G401.6 (cell line): Measurements from ENCODE around the gene COX6A1.
A peak's percentile ranks its signal among the peaks of the same experiment; 100 is the strongest.
"Not testable (repeated sequence)": the region's sequence is repeated elsewhere in the genome, so short reads cannot be mapped to it uniquely, and the experiment has no call there.

Experiments used
- FAIRE-seq: peaks from 2 replicates; lab custom pipeline; 2012; peaks lifted over from hg19 to GRCh38; lab: Jason Lieb, UNC

COX6A1 gene

DNA sequence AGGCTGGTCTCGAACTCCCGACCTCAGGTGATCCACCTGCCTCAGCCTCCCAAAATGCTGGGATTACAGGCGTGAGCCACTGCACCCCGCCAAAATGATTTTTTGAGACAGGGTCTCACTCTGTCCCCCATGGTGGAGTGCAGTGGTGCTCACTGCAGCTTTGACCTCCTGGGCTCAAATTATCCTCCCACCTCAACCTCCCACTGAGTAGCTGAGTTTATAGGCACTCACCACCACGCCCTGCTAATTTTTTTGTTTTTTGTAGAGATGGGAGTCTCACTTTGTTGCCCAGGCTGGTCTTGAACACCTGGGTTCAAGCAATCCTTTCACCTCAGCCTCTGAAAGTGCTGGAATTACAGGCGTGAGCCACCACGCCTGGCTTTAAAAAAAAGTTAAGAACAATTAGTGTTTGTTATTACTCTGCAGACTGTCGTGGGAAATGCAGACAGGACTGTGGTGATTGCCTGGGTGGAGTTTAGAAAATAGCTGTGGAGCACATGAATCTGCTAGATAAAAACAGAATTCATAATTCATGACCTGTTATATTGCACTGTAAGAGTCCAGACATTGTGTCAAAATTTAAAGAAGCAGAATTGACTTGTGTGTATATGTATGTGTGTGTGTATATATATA, 9.2 kb upstream of the COX6A1 start:
- no peak for FAIRE-seq

DNA sequence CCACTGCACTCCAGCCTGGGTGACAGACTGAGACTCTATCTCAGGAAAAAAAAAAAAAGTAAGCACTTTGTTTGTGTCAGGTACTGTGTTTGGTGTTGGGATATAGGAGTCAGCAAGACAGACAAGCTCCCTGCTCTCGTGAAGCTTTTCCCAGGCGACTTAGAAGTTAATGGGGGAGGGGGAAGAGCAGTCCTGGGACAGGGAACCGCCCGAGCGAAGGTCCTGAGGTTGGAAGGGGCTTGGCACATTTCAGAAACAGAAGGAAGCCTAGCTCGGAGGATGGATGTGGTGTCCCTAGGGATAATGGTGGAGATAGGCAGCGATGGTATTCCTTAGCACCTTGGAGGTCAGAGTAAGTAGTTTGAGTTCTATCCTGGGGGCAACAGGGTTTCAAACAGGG, 8.5 kb upstream of the COX6A1 start:
- no peak for FAIRE-seq

DNA sequence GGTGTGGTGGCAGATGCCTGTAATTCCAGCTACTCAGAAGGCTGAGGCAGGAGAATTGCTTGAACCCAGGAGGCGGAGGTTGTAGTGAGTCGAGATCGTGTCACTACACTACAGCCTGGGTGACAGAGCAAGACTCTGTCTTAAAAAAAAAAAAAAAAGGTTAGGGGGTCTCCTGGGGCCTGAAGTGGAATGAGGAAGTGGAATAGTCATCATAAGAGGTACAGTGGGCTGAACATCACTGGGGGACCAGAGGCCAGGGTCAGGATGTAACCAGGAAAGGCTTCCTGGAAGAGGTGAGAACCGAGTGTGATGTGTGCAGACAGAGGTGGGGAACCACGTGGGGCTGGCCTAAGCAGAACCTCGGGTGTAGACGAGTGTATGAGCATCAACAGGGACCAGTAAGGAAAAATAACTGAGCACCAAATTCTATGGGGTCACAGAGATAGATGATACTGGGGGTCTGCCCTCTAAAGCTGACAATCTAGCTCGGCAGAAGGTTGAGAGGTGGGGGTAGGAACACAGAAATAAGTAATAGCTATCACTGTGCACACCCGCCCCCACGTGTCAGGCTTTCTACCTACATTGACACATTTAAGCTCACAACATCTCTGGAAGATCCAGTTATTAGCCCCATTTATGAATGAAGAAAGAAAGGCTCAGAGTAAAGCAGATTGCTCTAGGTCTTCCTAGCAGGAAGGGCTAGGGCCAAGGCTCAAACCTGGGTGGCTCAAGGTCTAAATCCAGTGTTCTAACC, 5.0 kb upstream of the COX6A1 start:
- FAIRE-seq: no peak

DNA sequence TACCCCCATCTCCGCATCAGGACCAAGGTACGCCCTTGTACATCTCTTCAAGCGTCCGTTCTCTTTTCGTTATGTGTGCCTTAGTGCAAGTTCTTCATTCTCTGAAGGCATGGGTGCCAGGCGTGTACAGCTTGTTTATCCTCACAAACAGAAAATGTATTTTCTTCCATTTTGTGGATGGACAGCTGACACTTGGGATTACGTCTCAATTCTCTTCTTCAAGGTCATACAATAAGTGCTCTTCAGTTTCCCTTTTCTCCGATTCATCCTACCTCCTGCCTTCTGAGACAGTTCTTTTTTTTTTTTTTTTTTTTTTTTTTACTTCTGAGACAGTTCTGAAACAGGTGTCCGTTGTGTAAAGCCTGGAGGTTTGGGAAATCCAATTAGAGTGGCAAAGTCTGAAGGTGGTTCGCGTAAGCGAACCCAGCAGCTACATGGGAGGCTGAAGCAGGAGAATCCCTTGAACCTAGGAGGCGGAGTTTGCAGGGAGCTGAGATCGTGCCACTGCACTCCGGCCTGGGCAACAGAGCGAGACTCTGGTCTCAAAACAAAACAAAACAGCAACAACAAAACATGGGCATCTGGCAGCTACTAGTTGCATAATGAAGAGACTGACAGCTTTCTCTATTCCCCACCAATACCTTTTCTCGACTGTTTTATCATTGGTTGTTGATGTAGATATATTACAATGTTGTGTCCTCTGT, 734 bp downstream of the COX6A1 start:
- no peak for FAIRE-seq

DNA sequence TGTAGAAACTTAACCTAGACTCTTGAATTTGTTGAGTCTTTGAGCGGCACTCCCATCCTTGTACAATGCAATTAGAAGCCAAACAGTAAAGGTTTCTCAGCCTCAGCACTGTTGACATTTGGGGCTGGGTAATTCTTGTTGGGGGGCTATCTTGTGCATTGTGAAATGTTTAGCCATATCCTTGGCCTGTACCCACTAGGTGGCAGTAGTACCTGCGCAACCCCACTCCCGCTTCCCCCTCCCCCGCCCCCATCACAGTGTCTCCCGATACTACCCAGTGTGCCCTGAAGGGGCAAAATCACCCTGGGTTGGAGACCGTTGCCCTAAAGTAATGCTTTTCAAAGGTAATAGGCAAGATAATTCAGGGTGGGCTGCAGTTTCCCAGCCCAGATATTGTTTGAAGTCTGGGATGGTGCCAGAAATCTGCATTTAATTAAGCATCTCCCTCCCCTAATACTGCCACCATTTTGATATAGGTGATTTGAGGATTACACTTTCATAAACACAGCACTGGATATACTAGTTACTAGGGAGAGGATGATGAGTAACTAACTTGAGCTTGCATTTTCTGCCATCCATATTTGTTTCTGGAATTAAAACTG, 1.8 kb downstream of the COX6A1 start:
- no peak for FAIRE-seq

DNA sequence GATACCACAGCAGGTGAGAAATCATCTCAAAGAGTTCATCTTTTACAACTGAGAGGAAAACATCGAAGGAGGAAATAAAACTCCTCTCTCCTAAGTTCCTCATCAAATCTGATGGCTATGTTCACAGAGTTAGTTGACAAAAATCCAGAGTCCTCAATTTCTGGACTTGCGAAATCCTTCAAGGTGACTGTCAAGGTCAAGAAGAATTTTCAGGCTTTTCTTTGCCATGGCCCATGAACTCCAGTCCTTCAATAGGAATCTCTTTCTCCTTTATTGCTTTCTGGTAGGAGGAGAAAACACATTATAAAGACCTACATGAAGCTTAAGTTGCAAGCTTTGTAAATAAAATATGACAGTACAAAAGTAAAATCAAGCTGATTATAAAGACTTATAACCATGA, 6.8 kb downstream of the COX6A1 start:
- FAIRE-seq: no peak

DNA sequence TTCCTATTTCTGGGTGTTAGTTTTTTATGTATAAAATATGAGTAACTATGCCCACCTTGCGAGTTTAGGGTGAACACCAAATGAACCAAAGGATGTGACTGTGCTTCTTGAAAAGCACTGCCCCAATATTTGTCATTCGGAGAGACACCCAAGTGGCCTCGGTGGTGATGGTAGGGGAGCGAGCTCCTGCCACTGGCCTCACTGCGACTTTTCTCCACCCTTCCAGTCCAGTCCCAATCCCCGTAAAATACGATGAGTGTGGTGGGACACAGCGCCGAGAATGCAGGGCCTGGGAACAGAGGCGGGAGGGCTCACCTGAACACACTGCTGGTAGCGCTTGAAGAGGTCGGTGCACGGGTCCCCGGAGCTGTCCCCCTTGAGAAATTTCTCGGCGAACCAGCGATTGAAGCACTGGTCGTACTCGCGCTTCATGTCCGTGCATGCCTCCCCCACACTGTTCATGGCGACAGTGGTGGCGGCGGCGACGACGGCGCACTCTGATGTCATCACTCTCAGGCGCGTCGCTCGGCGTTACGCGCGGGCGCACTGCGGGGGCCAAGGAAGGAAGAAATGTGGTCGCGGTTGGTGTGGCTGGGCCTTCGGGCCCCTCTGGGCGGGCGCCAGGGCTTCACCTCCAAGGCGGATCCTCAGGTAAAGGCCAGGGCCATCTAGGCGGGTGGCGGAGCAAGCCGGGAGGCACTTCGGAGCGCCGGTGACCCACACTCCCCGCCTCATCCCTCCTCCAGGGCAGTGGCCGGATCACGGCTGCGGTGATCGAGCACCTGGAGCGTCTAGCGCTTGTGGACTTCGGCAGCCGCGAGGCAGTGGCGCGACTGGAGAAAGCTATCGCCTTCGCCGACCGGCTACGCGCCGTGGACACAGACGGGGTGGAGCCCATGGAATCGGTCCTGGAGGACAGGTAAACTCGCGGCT, 8.3 kb downstream of the COX6A1 start, which contains the start of the genes GATC and TRIAP1:
Gene GATC (plus strand): TSS at position 534 of the 933 bp plus-strand sequence. CDS start 37 bp downstream, at position 571.
Gene TRIAP1 (minus strand): TSS at position 474 of the 933 bp plus-strand sequence. CDS start 12 bp downstream, at position 462.
- no peak for FAIRE-seq

DNA sequence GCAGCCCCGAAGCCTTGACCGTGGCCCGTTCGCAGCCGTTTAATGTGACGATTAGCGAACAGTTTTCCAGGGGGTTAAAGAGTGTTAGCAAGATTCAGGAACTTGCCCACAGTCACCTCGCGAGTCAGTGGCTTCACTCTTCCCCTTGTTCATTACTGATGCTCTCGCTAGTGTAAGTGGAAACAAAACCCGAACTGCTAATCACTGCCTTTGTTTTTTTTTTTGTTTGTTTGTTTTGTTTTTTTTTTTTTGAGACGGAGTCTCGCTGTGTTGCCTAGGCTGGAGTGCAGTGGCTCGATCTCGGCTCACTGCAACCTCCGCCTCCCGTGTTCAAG, 8.9 kb downstream of the COX6A1 start:
- not testable (repeated sequence) for FAIRE-seq

DNA sequence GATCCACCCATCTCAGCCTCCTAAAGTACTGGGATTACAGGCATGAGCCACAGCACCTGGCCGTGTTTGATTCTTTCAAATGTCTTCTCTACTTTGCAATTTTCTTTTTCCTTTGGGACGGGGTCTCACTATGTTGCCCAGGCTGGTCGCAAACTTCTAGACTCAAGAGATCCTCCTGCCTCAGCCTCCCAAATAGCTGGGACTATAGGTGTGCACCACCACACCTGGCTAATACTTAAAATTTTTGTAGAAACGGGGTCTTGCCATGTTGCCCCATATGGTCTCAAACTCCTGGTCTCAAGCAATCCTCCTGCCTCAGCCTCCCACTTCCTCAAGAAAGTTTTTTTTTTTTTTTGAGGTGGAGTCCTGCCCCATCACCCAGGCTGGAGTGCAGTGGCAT, 10.1 kb downstream of the COX6A1 start:
- FAIRE-seq: no peak

DNA sequence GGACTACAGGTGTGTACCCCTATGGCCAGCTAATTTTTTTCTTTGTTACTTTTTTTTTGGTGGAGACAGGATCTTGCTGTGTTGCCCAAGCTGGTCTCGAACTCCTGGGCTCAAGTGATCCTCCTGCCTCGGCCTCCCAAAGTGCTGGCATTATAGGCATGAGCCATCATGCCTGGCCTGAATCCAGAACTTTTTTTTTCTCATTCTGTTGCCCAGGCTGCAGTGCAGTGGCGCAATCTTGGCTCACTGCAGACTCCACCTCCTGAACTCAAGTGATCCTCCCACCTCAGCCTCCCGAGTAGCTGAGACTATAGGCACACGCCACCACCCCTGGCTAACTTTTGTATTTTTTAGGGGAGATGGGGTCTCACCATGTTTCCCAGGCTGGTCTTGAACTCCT, 14.6 kb downstream of the COX6A1 start:
- not testable (repeated sequence) for FAIRE-seq

DNA sequence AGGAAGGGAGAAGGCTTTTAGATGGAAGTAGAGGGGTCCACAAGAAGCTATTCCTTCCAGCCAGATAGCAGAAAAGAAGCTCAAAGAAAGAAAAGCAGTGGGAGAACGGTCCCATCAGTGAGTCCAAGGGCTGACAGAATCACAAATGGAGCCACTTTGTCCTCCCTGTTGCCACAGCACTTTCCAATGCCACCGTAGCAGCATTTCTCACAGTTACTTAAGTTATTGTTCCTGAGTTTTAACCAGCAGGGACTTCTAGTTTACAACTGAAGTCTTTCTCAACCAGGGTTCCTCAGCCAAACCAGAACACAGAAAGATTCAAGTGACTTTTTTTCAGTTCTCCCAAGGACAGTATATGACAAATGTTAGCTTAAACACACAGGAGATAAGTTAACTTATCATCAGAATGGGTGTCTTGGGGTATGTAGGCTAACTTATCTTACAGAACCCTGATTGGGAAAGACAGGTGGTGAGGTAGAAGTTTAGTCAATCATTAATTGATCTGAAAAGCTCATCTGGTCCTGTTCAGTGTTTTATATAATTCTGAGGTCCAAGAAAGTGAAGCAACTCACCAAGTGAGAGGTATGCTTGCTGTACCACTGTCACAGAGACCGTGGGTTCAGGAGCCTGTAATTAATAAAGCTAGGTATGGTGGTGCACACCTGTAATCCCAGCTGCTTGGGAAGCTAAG, 15.3 kb downstream of the COX6A1 start:
- FAIRE-seq: no peak

DNA sequence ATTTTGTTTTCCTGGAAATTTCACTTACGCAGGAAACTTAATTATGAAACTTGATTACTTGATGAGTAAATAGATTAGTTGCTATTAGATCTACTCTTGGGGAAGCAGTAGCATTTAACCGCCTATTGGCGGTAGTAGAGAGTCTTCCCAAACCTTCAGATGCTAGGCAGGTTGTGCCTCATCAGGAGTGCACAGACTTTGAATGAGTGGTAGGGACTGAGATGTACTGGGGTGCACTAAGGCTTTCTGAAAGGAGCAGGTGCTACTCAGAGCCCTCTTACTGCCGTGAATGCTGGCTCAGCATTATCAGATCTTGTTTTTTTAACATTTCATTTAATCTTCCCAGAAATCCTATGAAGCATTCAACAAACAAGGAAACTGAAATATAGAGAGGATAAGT, 16.1 kb downstream of the COX6A1 start:
- FAIRE-seq: peak; percentile 73

DNA sequence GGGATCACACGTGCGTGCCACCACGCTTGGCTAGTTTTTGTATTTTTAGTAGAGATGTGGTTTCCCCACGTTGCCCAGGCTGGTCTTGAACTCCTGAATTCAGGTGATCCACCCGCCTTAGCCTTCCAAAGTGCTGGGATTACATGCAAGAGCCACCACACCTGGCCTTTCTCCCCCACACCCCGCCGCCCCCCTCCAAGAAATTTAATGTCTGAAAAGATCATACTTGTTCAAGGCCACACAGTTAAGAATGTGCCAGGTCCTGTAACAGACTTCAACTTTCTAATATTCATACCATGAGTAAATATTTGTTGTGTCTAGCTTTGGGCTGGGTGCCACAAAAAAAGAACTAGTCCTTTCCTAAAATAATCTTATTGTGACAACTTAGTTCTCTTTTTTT, 17.4 kb downstream of the COX6A1 start:
- no peak for FAIRE-seq

DNA sequence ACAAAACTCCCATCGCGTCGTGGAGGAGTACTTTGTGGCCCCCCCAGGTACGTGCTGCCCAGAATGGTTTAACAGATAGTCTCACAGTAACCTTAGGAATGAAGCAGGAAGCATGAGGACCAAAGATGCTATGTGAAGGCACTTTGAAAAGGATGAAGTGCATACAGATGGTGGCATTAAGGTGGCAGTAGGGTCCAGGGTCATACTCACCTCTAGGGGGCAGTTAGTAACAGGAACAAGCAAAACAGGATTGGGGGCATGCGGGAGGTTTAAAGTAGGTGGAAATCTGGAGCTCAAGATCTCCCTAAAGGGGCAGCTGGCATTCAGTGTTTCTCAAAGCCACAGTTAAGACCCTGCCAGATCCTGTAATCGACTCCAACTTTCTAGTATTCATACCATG, 19.2 kb downstream of the COX6A1 start:
- FAIRE-seq: no peak

DNA sequence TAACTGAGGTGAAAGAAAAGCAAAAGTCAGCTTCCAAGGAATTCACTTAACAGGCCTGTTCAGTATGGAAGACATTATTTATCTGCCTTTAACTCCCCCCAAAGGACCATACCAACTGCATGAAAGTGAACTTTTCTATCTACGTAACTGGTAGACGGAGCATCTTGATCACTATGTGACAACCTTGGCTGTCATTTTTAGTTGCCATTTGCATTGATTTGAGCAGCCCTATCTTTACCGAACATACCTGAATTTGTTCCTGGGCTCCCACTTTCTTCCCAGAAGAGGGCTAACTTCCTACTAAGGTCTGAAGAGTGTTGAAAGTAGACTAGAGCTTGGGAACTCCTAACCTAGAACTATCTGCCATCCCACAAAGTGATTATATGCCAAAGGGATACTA, 22.2 kb downstream of the COX6A1 start:
- FAIRE-seq: no peak

DNA sequence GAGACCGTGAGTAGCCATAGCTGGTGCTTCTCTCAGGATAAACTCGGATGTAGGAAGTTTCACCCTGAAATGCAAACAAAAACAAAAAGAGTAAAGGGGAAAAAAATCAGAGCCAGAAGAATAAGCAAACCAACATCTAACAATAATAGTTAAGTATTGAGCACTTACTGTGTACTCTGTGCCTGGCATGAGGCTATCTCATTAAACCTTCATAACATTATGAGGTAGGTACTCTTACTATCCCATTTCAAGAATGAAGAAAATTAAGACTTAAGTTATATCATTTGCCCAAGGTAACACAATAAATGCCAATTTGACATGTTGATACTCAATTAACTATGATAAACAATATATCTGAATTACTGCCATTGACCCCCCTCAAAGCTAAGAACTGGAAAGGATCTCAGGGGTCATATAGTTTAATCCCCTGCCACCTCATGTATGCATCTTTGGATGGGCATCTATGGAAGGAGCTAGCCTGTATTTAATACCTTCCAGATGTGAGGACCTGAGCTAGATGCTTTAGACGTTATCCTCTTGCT, 24.3 kb downstream of the COX6A1 start:
- no peak for FAIRE-seq

DNA sequence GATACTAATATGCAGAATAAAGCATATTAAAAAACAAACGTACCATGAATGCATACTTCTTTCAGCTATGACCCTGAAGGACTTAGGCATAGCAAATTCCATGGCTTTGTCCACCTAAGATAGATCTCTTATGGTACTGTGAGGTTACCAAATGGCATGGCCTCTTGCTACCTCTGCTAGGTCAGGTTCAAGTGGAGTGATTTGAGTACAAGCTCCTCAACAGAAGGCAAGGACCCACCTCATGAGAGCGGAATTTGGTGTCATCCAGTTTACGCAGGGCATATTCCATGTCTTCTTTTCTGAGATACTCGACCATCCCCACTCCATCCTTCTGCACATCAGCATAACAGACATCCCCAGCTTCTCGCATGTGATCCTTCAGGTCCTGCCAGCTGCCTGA, 25.8 kb downstream of the COX6A1 start:
- no peak for FAIRE-seq

DNA sequence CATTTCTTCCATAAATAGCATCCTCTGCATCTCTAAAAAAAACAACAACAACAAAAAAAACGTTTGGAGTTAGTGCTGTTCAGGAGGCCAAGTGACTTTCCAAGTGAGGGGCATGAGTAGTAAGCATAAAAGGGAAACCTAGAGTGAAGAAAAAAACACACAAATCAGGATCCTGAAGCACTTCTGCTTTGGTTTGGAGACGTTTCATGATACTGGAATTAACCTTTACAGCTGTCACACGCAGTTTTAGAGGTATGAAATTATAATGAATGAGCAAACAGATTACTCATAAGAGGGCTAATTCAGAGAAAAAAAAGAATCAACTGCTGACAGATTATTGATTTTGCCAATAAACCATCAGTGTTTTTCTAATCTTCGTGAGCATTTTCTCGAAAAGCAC, 27.8 kb downstream of the COX6A1 start:
- FAIRE-seq: no peak

DNA sequence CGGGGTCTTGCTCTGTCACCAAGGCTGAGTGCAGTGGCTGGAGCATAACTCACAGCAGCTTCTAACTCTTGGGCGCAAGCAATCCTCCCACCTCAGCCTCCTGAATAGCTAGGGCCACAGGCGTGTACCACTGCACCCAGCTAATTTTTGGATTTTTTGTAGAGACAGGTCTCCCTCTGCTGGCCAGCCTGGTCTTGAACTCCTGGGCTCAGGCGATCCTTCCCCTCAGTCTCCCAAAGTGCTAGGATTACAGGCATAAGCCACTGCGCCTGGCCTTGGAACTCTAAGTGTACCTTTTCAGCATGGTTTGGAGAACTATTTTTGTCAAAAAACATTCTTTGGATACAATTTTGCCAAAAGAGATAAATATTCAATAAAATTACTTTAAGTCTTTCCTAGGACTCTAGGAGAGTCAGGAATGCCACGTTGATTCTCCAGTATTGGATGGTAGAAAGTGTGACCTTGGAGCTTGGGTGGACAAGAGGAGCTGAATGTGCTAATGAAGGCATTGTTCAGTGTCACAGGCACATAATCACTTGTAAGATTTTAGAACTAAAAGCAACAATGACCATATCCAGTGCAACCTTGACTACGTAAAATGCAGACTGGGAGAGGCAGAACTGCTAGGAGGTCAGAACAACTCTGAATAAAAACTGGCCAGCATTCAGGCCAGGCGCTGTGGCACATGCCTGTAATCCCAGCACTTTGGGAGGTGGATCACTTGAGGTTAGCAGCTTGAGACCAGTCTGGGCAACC, 28.8 kb downstream of the COX6A1 start:
- peak; percentile 72 for FAIRE-seq

DNA sequence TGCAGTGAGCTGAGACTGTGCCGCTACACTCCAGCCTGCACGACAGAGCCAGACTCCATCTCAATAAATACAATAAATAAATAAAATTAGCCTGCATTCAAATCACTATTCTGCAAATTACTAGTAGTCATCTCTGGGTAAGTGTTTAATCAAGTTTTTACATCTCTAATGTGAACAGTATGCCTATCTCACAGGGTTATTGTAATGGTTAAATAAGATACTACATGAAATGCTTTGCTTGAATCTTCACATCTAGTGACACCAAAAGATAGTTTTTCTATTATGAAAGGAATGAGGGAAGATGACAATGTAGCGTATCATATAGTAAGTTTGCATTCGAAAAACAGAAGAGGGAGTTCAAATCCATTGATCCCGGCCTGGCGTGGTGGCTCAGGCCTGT, 29.5 kb downstream of the COX6A1 start:
- no peak for FAIRE-seq
